Measurements from ENCODE around the gene THOP1. TPM values are rescaled to one million over a fixed set of nuclear protein-coding genes. Genes with fewer than 3 reads are reported as not detected.

Gene THOP1
- total RNA-seq, 1 experiment from 2014 or later, result 85.8 TPM

DNA sequence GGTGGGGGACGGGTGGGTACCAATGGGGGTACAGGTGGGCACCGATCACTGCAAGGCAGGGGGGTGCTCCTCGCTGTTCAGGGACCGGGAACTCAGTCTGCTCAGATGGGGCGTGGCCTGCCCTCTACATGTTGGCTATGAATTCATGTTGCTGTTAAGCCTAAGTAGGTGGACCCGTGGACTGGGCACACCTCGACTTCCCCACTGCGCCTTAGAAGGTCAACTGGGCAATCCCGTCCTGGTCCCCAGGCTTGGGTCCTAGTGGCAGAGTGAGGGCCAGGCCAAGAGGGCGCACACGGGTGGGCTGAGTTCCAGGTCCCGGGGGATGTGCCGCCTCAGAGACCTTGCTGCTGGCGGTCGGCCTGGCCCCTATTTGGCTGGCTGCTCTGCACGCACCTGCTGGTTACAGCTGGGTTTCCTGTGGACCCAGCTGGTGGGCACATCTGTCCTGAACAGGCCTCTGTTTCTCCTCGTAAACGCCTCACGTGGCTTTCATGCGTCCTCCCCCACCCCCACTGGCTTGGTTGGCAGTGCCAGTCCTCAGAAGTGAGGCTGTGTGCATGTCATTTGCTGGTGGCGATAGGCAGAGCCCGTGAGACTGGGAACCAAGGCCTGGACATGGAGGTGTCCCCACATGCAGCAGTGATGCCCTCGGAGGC lies 20.8 kb downstream of the THOP1 start:
- H3K4me3 ChIP-seq, result no peak overlapping the region
- no peaks in the 10 kb centered on the region for H3K27me3 ChIP-seq (ENCODE audit: insufficient read depth, low read depth)
- intact Hi-C loops (cut with micrococcal nuclease; ENCODE audit: unreplicated experiment), result no loop called here
- CTCF ChIA-PET, result no interaction called here
- H3K9me3 ChIP-seq (ENCODE audit: insufficient read depth, low read depth), result no peaks in the 10 kb centered on the region
- POLR2A ChIA-PET (ENCODE audit: unreplicated experiment), result no interaction called here
- TF ChIP-seq, protein P1, sequence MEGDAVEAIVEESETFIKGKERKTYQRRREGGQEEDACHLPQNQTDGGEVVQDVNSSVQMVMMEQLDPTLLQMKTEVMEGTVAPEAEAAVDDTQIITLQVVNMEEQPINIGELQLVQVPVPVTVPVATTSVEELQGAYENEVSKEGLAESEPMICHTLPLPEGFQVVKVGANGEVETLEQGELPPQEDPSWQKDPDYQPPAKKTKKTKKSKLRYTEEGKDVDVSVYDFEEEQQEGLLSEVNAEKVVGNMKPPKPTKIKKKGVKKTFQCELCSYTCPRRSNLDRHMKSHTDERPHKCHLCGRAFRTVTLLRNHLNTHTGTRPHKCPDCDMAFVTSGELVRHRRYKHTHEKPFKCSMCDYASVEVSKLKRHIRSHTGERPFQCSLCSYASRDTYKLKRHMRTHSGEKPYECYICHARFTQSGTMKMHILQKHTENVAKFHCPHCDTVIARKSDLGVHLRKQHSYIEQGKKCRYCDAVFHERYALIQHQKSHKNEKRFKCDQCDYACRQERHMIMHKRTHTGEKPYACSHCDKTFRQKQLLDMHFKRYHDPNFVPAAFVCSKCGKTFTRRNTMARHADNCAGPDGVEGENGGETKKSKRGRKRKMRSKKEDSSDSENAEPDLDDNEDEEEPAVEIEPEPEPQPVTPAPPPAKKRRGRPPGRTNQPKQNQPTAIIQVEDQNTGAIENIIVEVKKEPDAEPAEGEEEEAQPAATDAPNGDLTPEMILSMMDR (conservative IDR thresholded peaks at IDR 0.05), result no peak
- no peak for TF ChIP-seq EZH2 (IDR thresholded peaks at IDR 0.05; ENCODE audit: low read depth)
- no peak for DNase-seq
- no TSS peak for BruUV-seq (replicated peaks)
- H3F3A ChIP-seq (ENCODE audit: insufficient read depth, low read depth), result no peaks in the 10 kb centered on the region
- no peaks in the 10 kb centered on the region for H3K79me2 ChIP-seq (ENCODE audit: low read depth)
- no peaks in the 10 kb centered on the region for H3K4me1 ChIP-seq (replicated peaks; ENCODE audit: insufficient read depth)
- no peaks in the 10 kb centered on the region for H3K9me2 ChIP-seq (ENCODE audit: insufficient read depth)
- H3K27ac ChIP-seq, result no peak overlapping the region
- H2AFZ ChIP-seq, result no peak overlapping the region
- no peaks in the 10 kb centered on the region for H3K36me3 ChIP-seq (ENCODE audit: low read depth)
- H3K4me2 ChIP-seq, result no peak overlapping the region
- no peaks in the 10 kb centered on the region for H4K20me1 ChIP-seq (ENCODE audit: insufficient read depth)

DNA sequence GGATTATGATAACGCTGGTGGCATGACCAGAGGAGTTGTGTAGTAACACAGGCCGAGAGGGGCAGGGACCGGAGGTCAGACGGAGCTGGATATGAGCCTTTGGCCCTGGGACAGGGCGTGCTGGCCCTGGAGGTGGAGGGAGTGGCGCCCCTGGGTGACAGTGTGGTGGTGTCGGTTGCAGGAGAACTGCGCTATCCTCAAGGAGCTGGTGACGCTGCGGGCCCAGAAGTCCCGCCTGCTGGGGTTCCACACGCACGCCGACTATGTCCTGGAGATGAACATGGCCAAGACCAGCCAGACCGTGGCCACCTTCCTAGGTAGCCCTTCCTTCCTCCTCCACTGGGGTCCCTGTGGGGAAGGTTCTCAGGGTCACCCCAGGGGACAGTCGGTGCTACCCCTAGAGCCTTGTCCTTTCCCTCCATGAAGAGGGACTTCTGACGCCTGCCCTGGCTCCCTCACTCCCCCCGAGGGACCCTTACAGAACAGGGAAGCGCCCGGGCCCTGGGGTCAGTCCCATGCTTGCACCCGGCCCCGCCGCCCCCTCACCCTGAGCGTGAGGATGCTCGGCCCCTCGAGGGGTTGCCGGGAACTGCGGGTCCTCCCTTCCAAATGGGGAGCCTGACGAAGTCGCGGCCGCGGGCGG lies 21.6 kb downstream of the THOP1 start:
- Histone ChIP-seq H4K20me1 (ENCODE audit: insufficient read depth) (no peaks in the 10 kb centered on the region), H3K27ac (no peak overlapping the region), H3K4me3 (no peak overlapping the region), H3K9me2 (ENCODE audit: insufficient read depth) (no peaks in the 10 kb centered on the region), H3K9me3 (ENCODE audit: insufficient read depth, low read depth) (no peaks in the 10 kb centered on the region), H3K4me2 (no peak overlapping the region), H2AFZ (no peak overlapping the region), H3K27me3 (ENCODE audit: insufficient read depth, low read depth) (no peaks in the 10 kb centered on the region), H3K79me2 (ENCODE audit: low read depth) (no peaks in the 10 kb centered on the region), H3K36me3 (ENCODE audit: low read depth) (no peaks in the 10 kb centered on the region), H3K4me1 (replicated peaks; ENCODE audit: insufficient read depth) (no peaks in the 10 kb centered on the region), H3F3A (ENCODE audit: insufficient read depth, low read depth) (no peaks in the 10 kb centered on the region)
- DNase-seq, result no peak
- intact Hi-C loops (cut with micrococcal nuclease; ENCODE audit: unreplicated experiment), result no loop called here
- BruUV-seq (replicated peaks), result no TSS peak
- CTCF ChIA-PET, result no interaction called here
- POLR2A ChIA-PET (ENCODE audit: unreplicated experiment), result no interaction called here
- TF ChIP-seq, protein P1 (conservative IDR thresholded peaks at IDR 0.05), result no peak
- no peak for TF ChIP-seq EZH2 (IDR thresholded peaks at IDR 0.05; ENCODE audit: low read depth)

GRCh38 chr19:2807379-2808128 lies 22.3 kb downstream of the THOP1 start:
- no TSS peak for BruUV-seq (replicated peaks)
- H3K4me3 ChIP-seq, result no peak overlapping the region
- H3K27me3 ChIP-seq (ENCODE audit: insufficient read depth, low read depth), result no peaks in the 10 kb centered on the region
- H3K9me2 ChIP-seq (ENCODE audit: insufficient read depth), result no peaks in the 10 kb centered on the region
- no peak overlapping the region for H3K4me2 ChIP-seq
- no peaks in the 10 kb centered on the region for H3F3A ChIP-seq (ENCODE audit: insufficient read depth, low read depth)
- H3K36me3 ChIP-seq (ENCODE audit: low read depth), result no peaks in the 10 kb centered on the region
- H4K20me1 ChIP-seq (ENCODE audit: insufficient read depth), result no peaks in the 10 kb centered on the region
- no peak overlapping the region for H2AFZ ChIP-seq
- H3K79me2 ChIP-seq (ENCODE audit: low read depth), result no peaks in the 10 kb centered on the region
- CTCF ChIA-PET, result no interaction called here
- no peak for DNase-seq
- no peak overlapping the region for H3K27ac ChIP-seq
- no peak for TF ChIP-seq EZH2 (IDR thresholded peaks at IDR 0.05; ENCODE audit: low read depth)
- TF ChIP-seq, protein P1 (conservative IDR thresholded peaks at IDR 0.05), result no peak
- no peaks in the 10 kb centered on the region for H3K4me1 ChIP-seq (replicated peaks; ENCODE audit: insufficient read depth)
- H3K9me3 ChIP-seq (ENCODE audit: insufficient read depth, low read depth), result no peaks in the 10 kb centered on the region
- POLR2A ChIA-PET (ENCODE audit: unreplicated experiment), result no interaction called here
- intact Hi-C loops (cut with micrococcal nuclease; ENCODE audit: unreplicated experiment), result no loop called here

Data from PC-9 (cell line).